COLO829 (cell line): ENCODE results near the gene PTGDS.

Source experiments
- DNase-seq: peaks from one replicate; pipeline ENCODE4 v3.0.0; 2012; ENCODE audit warnings: low spot score

Gene PTGDS

GRCh38 chr9:136946228-136947027 lies 30.9 kb upstream of the PTGDS start:
- DNase-seq = no peak

GRCh38 chr9:136947028-136947891 lies 30.0 kb upstream of the PTGDS start:
- no peak for DNase-seq

- no peak for DNase-seq
Observed at GRCh38 chr9:136947955-136948510, 29.3 kb upstream of the PTGDS start.

- DNase-seq = no peak
Observed at GRCh38 chr9:136949239-136949816, 28.0 kb upstream of the PTGDS start.

GRCh38 chr9:136949817-136950655 lies 27.3 kb upstream of the PTGDS start:
- DNase-seq = peak; percentile 95

- DNase-seq = no peak
Observed at GRCh38 chr9:136950656-136951276, 26.5 kb upstream of the PTGDS start.

GRCh38 chr9:136951541-136952320 lies 25.6 kb upstream of the PTGDS start, which contains the start of gene LCN12:
LCN12 (plus strand) TSS chr9:136952273; CDS start chr9:136952328, 55 bp downstream.
- DNase-seq = no peak

GRCh38 chr9:136952321-136952850 lies 24.9 kb upstream of the PTGDS start:
- DNase-seq = no peak

GRCh38 chr9:136952876-136953770 lies 24.2 kb upstream of the PTGDS start:
- no peak for DNase-seq

GRCh38 chr9:136953771-136954269 lies 23.5 kb upstream of the PTGDS start:
- no peak for DNase-seq

GRCh38 chr9:136954270-136955083 lies 22.8 kb upstream of the PTGDS start:
- DNase-seq = no peak

GRCh38 chr9:136955202-136955942 lies 21.9 kb upstream of the PTGDS start:
- no peak for DNase-seq

GRCh38 chr9:136955943-136956335 lies 21.4 kb upstream of the PTGDS start:
- DNase-seq = no peak

GRCh38 chr9:136956604-136957003 lies 20.7 kb upstream of the PTGDS start:
- DNase-seq = no peak

GRCh38 chr9:136957461-136957860 lies 19.8 kb upstream of the PTGDS start:
- no peak for DNase-seq

GRCh38 chr9:136957901-136958300 lies 19.4 kb upstream of the PTGDS start:
- DNase-seq = no peak

GRCh38 chr9:136958473-136958872 lies 18.8 kb upstream of the PTGDS start:
- DNase-seq = no peak
